ENCODE measurements around the gene FGGY.
"Not testable (repeated sequence)": the region's sequence is repeated elsewhere in the genome, so short reads cannot be mapped to it uniquely, and the experiment has no call there.

FGGY gene

GRCh38 chr1:59522925-59523505 lies 226.1 kb downstream of the FGGY start:
- DNase-seq = no peak

GRCh38 chr1:59523745-59524450 lies 227.0 kb downstream of the FGGY start:
- no peak for DNase-seq

GRCh38 chr1:59526240-59526639 lies 229.3 kb downstream of the FGGY start:
- DNase-seq = no peak

GRCh38 chr1:59528471-59528870 lies 231.6 kb downstream of the FGGY start:
- no peak for DNase-seq

- DNase-seq = no peak
These were observed 232.0 kb downstream of the FGGY start for GRCh38 chr1:59528900-59529299.

GRCh38 chr1:59530119-59530518 lies 233.2 kb downstream of the FGGY start:
- DNase-seq = no peak

- no peak for DNase-seq
These were observed 235.2 kb downstream of the FGGY start for GRCh38 chr1:59532102-59532501.

GRCh38 chr1:59538476-59538875 lies 241.6 kb downstream of the FGGY start:
- not testable (repeated sequence) for DNase-seq

- DNase-seq = no peak
These were observed 243.2 kb downstream of the FGGY start for GRCh38 chr1:59539961-59540681.

GRCh38 chr1:59541161-59541560 lies 244.3 kb downstream of the FGGY start:
- peak; percentile 45 for DNase-seq

- DNase-seq = no peak
These were observed 245.0 kb downstream of the FGGY start for GRCh38 chr1:59541891-59542290.

GRCh38 chr1:59543211-59543668 lies 246.3 kb downstream of the FGGY start:
- no peak for DNase-seq

- DNase-seq = no peak
These were observed 247.9 kb downstream of the FGGY start for GRCh38 chr1:59544615-59545293.

- DNase-seq = no peak
These were observed 248.9 kb downstream of the FGGY start for GRCh38 chr1:59545830-59546229.

GRCh38 chr1:59549066-59549837 lies 252.4 kb downstream of the FGGY start:
- no peak for DNase-seq

GRCh38 chr1:59549903-59550302 lies 253.0 kb downstream of the FGGY start:
- no peak for DNase-seq

- DNase-seq = no peak
These were observed 255.1 kb downstream of the FGGY start for GRCh38 chr1:59552007-59552406.

- DNase-seq = no peak
These were observed 256.5 kb downstream of the FGGY start for GRCh38 chr1:59553371-59553770.

GRCh38 chr1:59554011-59554663 lies 257.2 kb downstream of the FGGY start:
- DNase-seq = no peak

GRCh38 chr1:59554752-59555151 lies 257.9 kb downstream of the FGGY start:
- no peak for DNase-seq

GRCh38 chr1:59556398-59556797 lies 259.5 kb downstream of the FGGY start:
- DNase-seq = no peak

Data from NCI-H1105 (cell line).